Stomach (tissue), 4 donors: Measurements from ENCODE around the gene OSBPL1A.

Experiments used
- POLR2A ChIP-seq, 4 donors: fragments of 450-650 bp; IDR thresholded peaks; one replicate each; pipeline ENCODE4 v1.6.1; 2016; ENCODE audit warnings: antibody characterized with exemption in 4 of 4, control low read depth in 2 of 4, mild to moderate bottlenecking in 1 of 4, moderate library complexity in 1 of 4
- POLR2AphosphoS5 ChIP-seq, 3 donors: sonication (generic); formaldehyde crosslinking; IDR thresholded peaks; one replicate each; pipeline ENCODE4 v1.6.1; 2016; ENCODE audit warnings: antibody characterized with exemption in 3 of 3
- TF ChIP-seq, protein P1 (sequence below), 7 experiments: fragments of 450-650 bp in 4 of 7; fragments of 200-600 bp in 3 of 7; sonication (generic) in 3 of 7; IDR thresholded peaks; one replicate each; pipeline ENCODE4 v1.5.1; 2016 to 2019; ENCODE audit warnings: antibody characterized with exemption in 7 of 7, control low read depth in 2 of 7, mild to moderate bottlenecking in 1 of 7

GRCh38 chr18:24421831-24422230, 24.2 kb upstream of the OSBPL1A start:
- TF ChIP-seq, protein P1, sequence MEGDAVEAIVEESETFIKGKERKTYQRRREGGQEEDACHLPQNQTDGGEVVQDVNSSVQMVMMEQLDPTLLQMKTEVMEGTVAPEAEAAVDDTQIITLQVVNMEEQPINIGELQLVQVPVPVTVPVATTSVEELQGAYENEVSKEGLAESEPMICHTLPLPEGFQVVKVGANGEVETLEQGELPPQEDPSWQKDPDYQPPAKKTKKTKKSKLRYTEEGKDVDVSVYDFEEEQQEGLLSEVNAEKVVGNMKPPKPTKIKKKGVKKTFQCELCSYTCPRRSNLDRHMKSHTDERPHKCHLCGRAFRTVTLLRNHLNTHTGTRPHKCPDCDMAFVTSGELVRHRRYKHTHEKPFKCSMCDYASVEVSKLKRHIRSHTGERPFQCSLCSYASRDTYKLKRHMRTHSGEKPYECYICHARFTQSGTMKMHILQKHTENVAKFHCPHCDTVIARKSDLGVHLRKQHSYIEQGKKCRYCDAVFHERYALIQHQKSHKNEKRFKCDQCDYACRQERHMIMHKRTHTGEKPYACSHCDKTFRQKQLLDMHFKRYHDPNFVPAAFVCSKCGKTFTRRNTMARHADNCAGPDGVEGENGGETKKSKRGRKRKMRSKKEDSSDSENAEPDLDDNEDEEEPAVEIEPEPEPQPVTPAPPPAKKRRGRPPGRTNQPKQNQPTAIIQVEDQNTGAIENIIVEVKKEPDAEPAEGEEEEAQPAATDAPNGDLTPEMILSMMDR (IDR thresholded peaks at IDR 0.05) = no peak
- TF ChIP-seq POLR2A (IDR thresholded peaks at IDR 0.05) (no peak), POLR2AphosphoS5 (IDR thresholded peaks at IDR 0.05) (no peak)
